ENCODE measurements around the gene CAST.

DNA sequence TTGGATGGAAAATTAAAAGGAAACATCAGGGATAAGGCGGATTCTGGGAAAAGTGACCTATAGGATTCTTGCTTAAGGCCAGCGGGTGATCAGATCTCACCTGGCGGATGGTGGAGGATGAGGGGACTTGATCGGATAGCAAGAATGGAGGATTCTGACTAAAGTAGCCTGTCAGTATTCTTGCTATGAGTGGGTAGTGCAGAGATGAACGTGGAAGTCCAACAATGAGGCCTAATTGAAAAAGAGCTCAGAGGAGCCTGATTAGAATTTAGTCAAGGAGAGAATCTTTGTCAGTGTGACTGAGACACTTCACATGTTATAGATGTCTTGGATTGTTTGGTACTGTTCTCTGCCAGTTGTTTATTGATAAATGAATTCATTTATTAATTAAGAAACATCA, 24.9 kb downstream of the CAST start:
- TF ChIP-seq, protein P1, sequence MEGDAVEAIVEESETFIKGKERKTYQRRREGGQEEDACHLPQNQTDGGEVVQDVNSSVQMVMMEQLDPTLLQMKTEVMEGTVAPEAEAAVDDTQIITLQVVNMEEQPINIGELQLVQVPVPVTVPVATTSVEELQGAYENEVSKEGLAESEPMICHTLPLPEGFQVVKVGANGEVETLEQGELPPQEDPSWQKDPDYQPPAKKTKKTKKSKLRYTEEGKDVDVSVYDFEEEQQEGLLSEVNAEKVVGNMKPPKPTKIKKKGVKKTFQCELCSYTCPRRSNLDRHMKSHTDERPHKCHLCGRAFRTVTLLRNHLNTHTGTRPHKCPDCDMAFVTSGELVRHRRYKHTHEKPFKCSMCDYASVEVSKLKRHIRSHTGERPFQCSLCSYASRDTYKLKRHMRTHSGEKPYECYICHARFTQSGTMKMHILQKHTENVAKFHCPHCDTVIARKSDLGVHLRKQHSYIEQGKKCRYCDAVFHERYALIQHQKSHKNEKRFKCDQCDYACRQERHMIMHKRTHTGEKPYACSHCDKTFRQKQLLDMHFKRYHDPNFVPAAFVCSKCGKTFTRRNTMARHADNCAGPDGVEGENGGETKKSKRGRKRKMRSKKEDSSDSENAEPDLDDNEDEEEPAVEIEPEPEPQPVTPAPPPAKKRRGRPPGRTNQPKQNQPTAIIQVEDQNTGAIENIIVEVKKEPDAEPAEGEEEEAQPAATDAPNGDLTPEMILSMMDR (IDR thresholded peaks at IDR 0.05) = no peak
- TF ChIP-seq POLR2A (IDR thresholded peaks at IDR 0.05) = no peak
